ENCODE measurements around the gene AGR2. TPM values are rescaled to one million over a fixed set of nuclear protein-coding genes. Genes with fewer than 3 reads are reported as not detected.

Gene AGR2
- polyA plus RNA-seq, 1 of the 3 experiments (the other 2 are of a cell fraction) = not detected

DNA sequence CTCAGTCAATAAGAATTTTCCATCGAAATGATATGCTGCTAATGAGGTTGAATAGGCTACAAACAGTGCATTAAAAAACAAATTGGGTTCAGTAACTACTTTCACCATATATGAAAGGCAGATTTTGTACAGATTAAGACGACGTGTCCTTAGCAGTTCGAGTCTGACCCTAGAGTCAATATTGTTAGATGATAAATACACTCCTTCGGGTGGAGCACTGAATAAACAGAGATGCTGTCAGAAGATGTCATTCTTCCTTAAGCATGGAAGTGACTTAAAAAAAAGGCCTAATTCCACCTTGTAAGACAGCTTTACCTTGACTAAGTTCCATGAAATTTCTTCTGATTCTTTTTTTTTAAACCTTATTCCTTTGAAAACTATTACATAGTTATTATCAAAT is 5.8 kb upstream of the AGR2 start:
- Histone ChIP-seq H3K4me2 (no peak overlapping the region), H3K27me3 (ENCODE audit: insufficient read depth) (peaks cover 19% of the 10 kb centered on the region; the same call in 1 of the 2 replicates), H3F3A (replicated peaks; ENCODE audit: insufficient read depth) (no peaks in the 10 kb centered on the region), H2AFZ (ENCODE audit: low read depth) (no peak overlapping the region), H4K20me1 (ENCODE audit: insufficient read depth) (no peaks in the 10 kb centered on the region), H3K4me1 (ENCODE audit: control insufficient read depth in 1 of 2, insufficient read depth in 2 of 2, low read depth in 1 of 2, low read length in 1 of 2) (no peaks in the 10 kb centered on the region; a peak in 1 of 4 replicates), H3K79me2 (ENCODE audit: insufficient read depth) (no peaks in the 10 kb centered on the region), H3K27ac (ENCODE audit: low read depth in 2 of 2, low read length in 1 of 2) (no peak overlapping the region), H3K9me2 (no peaks in the 10 kb centered on the region), H3K9ac (no peak overlapping the region), H3K36me3 (replicated peaks in 1 of 2; ENCODE audit: control insufficient read depth in 1 of 2, insufficient read depth in 2 of 2, low read length in 1 of 2) (no peaks in the 10 kb centered on the region), H3K9me3 (no peaks in the 10 kb centered on the region), H3K4me3 (ENCODE audit: low read depth in 2 of 2, low read length in 1 of 2) (no peak overlapping the region)
- WGBS (ENCODE audit: low lambda C conversion rate) = 34% methylated on average over 5 of the region's 5 CpGs
- ChIA-PET POLR2A (no interaction called here), CTCF (interaction anchor here (3.4 kb wide), 1 partner anchor 10 kb away, joined by 13 read pairs; no protein-coding TSS in a partner anchor)
- no peak for DNase-seq
- TF ChIP-seq JUND (IDR thresholded peaks at IDR 0.05) (no peak), RFX5 (IDR thresholded peaks at IDR 0.05; ENCODE audit: low read length) (no peak), RCOR1 (IDR thresholded peaks at IDR 0.05; ENCODE audit: low read length) (no peak), POLR2AphosphoS5 (IDR thresholded peaks at IDR 0.05; ENCODE audit: low read depth, low read length) (no peak), TEAD4 (IDR thresholded peaks at IDR 0.05; ENCODE audit: borderline replicate concordance, insufficient read depth) (no peak), CHD2 (IDR thresholded peaks at IDR 0.05; ENCODE audit: low read length, partially characterized antibody) (no peak), PBX3 (IDR thresholded peaks at IDR 0.05) (no peak), NRF1 (IDR thresholded peaks at IDR 0.05; ENCODE audit: low read depth, low read length) (no peak), SMC3 (IDR thresholded peaks at IDR 0.05; ENCODE audit: low read depth, low read length) (no peak), ELF1 (IDR thresholded peaks at IDR 0.05) (no peak), NFIC (IDR thresholded peaks at IDR 0.05; ENCODE audit: borderline replicate concordance) (no peak), TAF1 (IDR thresholded peaks at IDR 0.05; ENCODE audit: borderline replicate concordance, low read depth, low read length) (no peak), TCF12 (IDR thresholded peaks at IDR 0.05) (no peak), RAD21 (IDR thresholded peaks at IDR 0.05; ENCODE audit: low read length) (no peak)
- TF ChIP-seq, protein P1, sequence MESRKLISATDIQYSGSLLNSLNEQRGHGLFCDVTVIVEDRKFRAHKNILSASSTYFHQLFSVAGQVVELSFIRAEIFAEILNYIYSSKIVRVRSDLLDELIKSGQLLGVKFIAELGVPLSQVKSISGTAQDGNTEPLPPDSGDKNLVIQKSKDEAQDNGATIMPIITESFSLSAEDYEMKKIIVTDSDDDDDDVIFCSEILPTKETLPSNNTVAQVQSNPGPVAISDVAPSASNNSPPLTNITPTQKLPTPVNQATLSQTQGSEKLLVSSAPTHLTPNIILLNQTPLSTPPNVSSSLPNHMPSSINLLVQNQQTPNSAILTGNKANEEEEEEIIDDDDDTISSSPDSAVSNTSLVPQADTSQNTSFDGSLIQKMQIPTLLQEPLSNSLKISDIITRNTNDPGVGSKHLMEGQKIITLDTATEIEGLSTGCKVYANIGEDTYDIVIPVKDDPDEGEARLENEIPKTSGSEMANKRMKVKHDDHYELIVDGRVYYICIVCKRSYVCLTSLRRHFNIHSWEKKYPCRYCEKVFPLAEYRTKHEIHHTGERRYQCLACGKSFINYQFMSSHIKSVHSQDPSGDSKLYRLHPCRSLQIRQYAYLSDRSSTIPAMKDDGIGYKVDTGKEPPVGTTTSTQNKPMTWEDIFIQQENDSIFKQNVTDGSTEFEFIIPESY (IDR thresholded peaks at IDR 0.05; ENCODE audit: borderline replicate concordance, low read depth) = no peak

- DNase-seq = no peak
- no peaks in the 10 kb centered on the region for H3K9me3 ChIP-seq
- H3K9ac ChIP-seq = no peak overlapping the region
- no peak overlapping the region for H2AFZ ChIP-seq (ENCODE audit: low read depth)
- no peaks in the 10 kb centered on the region for H3F3A ChIP-seq (replicated peaks; ENCODE audit: insufficient read depth)
- no peaks in the 10 kb centered on the region for H3K36me3 ChIP-seq (replicated peaks in 1 of 2; ENCODE audit: control insufficient read depth in 1 of 2, insufficient read depth in 2 of 2, low read length in 1 of 2)
- H3K4me2 ChIP-seq = no peak overlapping the region
- no peak overlapping the region for H3K4me3 ChIP-seq (ENCODE audit: low read depth in 2 of 2, low read length in 1 of 2)
- POLR2A ChIA-PET = no interaction called here
- H3K27me3 ChIP-seq (ENCODE audit: insufficient read depth) = peaks cover 19% of the 10 kb centered on the region; the same call in 1 of the 2 replicates
- WGBS (ENCODE audit: low lambda C conversion rate) = 4% methylated on average over 2 of the region's 2 CpGs
- no peak overlapping the region for H3K27ac ChIP-seq (ENCODE audit: low read depth in 2 of 2, low read length in 1 of 2)
- CTCF ChIA-PET = interaction anchor here (0.9 to 3.4 kb wide), 4 partner anchors 10 to 115 kb away, joined by 3 to 13 read pairs (median 4); no protein-coding TSS in a partner anchor
- no peaks in the 10 kb centered on the region for H4K20me1 ChIP-seq (ENCODE audit: insufficient read depth)
- no peaks in the 10 kb centered on the region; a peak in 1 of 4 replicates for H3K4me1 ChIP-seq (ENCODE audit: control insufficient read depth in 1 of 2, insufficient read depth in 2 of 2, low read depth in 1 of 2, low read length in 1 of 2)
- H3K9me2 ChIP-seq = no peaks in the 10 kb centered on the region
- no peaks in the 10 kb centered on the region for H3K79me2 ChIP-seq (ENCODE audit: insufficient read depth)
- no peak for TF ChIP-seq REST (IDR thresholded peaks at IDR 0.05; ENCODE audit: low read depth, low read length)
- no peak for TF ChIP-seq EP300 (IDR thresholded peaks at IDR 0.05; ENCODE audit: borderline replicate concordance in 1 of 2, low read depth in 1 of 2, low read length in 1 of 2)
- TF ChIP-seq, protein P2, sequence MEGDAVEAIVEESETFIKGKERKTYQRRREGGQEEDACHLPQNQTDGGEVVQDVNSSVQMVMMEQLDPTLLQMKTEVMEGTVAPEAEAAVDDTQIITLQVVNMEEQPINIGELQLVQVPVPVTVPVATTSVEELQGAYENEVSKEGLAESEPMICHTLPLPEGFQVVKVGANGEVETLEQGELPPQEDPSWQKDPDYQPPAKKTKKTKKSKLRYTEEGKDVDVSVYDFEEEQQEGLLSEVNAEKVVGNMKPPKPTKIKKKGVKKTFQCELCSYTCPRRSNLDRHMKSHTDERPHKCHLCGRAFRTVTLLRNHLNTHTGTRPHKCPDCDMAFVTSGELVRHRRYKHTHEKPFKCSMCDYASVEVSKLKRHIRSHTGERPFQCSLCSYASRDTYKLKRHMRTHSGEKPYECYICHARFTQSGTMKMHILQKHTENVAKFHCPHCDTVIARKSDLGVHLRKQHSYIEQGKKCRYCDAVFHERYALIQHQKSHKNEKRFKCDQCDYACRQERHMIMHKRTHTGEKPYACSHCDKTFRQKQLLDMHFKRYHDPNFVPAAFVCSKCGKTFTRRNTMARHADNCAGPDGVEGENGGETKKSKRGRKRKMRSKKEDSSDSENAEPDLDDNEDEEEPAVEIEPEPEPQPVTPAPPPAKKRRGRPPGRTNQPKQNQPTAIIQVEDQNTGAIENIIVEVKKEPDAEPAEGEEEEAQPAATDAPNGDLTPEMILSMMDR (IDR thresholded peaks at IDR 0.05) = no peak
- TF ChIP-seq RFX5 (IDR thresholded peaks at IDR 0.05; ENCODE audit: low read length) = no peak
- TF ChIP-seq FOXJ3 (CRISPR knock-in tag; IDR thresholded peaks at IDR 0.05) = no peak
- no peak for TF ChIP-seq FOXM1 (IDR thresholded peaks at IDR 0.05; ENCODE audit: low read depth)
- TF ChIP-seq MXI1 (IDR thresholded peaks at IDR 0.05; ENCODE audit: low read depth, low read length) = no peak
- no peak for TF ChIP-seq ELF1 (IDR thresholded peaks at IDR 0.05)
- no peak for TF ChIP-seq MAX (IDR thresholded peaks at IDR 0.05; ENCODE audit: low read depth)
Observed at GRCh38 chr7:16810112-16810511, 5.3 kb upstream of the AGR2 start.
